Smooth muscle cell of the brain vasculature (primary cell): Measurements from ENCODE around the gene ACO2.

ENCODE experiments used
- DNase-seq: peaks from one replicate; pipeline ENCODE4 v3.0.0-alpha.2; 2012; ENCODE audit warnings: low read depth, low spot score

The ACO2 gene

DNA sequence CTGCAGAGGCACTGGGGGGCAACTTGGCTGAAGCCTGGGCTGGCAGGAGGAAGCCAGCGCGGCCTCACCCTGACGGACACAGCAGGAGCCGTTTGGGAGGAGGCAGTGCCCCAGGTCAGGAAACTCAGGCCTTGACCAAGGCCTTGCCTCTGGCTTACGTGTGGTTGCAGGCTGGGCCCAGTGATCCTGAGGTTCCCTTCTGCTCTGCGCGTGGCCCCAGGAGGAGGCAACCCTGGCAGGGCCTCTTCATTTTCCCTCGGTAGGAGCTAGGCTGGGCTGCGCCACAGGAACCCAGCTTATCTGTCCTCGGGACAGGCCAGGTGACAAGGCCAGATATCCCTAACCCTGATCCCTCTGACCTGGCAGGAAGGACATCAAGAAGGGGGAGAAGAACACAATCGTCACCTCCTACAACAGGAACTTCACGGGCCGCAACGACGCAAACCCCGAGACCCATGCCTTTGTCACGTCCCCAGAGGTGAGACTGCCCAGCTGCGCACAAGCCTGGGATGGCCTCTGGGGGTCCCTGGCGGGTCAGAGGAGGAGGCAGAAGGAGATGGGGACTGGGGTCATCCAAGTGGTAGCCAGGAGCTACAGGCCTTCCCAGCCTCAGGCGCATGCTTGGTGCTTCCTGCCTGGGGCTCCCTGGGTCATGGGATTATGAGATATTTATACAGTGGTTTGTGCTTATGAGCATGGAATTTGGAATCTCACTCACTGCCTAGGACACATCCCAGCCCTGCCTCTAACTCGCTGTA lies 54.7 kb downstream of the ACO2 start:
- no peak for DNase-seq

GRCh38 chr22:41524251-41524661 lies 55.3 kb downstream of the ACO2 start:
- DNase-seq: no peak

DNA sequence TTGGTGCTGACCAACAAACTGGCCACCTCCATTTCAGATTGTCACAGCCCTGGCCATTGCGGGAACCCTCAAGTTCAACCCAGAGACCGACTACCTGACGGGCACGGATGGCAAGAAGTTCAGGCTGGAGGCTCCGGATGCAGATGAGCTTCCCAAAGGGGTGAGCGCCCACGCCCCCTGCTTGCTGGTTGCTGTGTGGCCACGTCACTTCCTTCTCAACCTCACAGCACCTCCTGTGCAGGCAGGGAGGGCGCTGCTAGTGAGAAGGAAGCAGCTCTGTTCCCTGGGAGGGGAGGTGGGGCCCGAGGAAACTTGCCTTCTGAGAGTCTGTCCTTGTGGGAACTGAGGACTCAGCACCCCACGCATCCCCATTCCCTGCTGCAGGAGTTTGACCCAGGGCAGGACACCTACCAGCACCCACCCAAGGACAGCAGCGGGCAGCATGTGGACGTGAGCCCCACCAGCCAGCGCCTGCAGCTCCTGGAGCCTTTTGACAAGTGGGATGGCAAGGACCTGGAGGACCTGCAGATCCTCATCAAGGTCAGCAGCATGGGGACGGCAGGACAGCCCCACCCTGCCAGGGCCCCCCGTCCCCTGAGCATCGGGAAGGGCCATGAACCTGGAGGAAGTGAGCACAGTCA lies 56.0 kb downstream of the ACO2 start:
- DNase-seq: no peak

DNA sequence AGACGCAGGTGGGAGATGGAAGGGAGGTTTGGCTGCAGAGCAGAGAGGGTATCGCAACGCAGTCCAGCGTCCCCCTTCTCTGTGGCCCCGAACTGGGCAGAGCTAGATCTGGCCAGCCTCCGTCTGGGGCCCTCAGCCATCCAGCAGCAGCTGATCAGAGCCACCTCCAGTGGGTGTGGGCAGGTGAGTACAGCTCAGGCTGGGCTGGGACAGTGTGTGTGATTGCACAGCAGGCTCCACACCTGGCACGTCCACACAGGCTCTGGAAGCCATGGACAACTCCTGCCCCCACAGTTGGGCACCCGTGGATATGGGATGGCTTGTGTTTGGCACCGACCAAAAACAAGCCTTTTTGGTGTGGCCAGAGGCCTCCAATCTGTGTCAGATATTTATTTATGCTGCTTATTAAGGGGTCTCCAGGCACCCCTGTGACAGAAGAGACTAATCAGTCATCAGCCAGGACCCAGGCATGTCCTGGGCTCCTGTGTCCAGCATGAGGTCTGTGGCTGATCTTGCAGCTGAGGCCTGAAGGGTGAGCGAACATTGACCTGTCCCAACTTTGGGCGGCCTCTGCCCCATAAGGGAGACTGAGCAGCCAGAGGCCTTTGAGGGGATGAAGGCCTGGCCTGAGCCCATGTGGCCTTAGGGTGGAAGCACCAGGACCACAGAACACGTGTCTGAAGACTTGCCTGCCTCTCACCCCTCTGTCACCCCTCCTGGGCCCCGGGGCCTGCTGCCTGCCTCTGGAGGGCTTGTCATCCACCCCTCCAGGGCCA lies 56.7 kb downstream of the ACO2 start:
- no peak for DNase-seq

GRCh38 chr22:41526226-41526829 lies 57.4 kb downstream of the ACO2 start:
- no peak for DNase-seq

DNA sequence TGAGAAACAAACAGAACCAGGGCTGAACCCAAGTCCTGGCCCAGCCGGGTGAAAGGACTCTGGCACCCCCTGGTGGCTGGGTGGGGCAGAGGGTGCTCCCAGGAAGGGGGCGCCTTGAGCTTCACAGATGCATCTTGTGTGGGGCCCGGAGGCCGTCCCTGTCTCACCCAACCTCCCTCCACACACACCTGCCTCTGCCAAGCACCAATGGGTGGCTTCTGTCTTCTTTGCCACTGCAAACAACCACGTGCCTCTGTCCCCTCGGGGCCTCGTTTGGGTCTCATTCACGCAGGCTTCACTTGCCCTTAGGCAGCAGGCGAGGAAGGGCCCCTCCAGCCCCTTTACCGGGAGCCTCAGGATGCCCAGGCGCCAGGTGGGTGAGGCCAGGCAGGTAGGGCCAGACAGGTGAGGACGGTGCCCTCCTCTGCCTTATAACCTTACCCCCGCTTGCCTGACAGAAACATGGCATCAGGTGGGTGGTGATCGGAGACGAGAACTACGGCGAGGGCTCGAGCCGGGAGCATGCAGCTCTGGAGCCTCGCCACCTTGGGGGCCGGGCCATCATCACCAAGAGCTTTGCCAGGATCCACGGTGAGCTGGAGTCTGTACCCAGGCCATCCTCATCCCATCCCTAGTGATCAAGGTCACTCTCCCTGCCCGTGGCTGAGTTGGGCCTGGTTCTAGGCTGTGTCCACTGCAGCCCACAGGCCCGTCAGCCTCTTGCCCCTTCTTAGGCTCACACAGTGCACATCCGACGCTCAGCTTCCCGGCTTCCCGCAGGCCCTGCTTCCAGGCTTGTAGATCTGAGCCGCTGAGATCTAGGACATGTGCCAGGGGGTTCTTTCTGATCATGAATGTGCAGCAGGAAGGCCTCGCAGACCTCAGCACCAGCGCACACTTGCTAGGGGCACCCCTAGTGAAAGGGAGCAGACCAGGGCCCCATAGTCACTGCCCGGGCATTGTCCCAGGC lies 58.2 kb downstream of the ACO2 start:
- DNase-seq: no peak

- DNase-seq: no peak
These were observed 59.3 kb downstream of the ACO2 start for GRCh38 chr22:41528132-41528766.

- no peak for DNase-seq
These were observed 60.1 kb downstream of the ACO2 start for GRCh38 chr22:41528938-41529561.

GRCh38 chr22:41530890-41531714 lies 62.2 kb downstream of the ACO2 start:
- DNase-seq: no peak

GRCh38 chr22:41531715-41532477 lies 63.0 kb downstream of the ACO2 start:
- no peak for DNase-seq

DNA sequence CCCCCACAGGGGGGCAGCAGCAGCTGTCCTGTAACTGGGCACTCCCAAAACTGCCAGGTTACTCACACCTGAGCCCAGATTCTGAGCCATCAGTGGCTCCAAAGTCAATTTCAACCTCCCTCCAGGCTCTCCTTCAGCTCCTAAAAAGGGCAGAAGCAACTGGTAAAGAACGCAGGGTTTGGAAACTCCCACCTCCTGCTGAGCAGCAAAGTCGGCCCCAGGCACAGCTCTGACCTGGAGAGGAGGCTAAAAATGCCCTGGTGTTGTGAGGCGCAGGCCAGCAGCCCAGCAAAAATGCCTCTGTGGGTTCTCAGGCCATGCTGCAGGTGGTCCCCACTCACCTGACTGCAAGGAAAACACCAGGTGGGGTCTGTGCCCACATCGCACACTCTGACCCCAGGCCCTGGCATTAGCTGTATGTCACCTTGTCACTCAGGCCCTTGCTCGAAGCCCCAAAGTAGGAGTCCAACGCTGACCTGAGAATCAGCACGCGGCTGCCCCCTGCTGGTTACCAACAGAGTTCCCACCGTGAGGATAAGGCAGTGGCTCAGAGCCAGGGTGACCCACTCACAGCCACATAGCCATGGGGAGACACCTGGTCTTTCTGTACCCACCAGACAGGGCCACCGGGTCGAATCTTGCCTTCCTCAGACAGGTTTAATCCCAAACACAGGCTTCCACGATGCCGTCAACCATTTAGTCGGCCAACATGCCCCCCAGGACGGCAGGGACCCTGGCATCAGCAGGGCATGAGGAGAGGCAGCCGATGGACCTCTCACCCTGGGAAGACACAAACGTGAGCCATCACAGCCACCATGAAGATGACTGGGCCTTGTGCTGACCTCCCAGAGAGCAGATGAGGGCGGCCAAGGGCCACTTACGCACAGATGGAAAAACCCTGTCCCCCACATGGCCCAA lies 64.2 kb downstream of the ACO2 start:
- no peak for DNase-seq

DNA sequence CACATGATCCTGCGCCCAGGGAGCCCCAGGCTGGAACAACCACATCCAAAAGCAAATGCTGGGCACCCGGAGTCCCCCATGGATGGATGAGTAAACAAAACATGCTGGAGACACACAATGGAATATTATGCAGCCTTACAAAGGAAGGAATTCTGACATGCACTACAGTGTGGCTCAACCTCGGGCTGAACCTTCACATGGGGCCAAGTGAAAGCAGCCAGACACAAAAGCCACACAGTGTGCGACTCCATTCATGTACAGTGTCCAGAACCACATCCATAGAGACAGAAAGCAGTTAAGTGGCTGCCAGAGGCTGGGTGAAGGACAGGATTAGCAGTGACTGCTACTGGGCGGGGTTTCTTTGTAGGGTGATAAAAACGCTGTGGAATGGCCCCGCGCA lies 65.3 kb downstream of the ACO2 start:
- DNase-seq: no peak

DNA sequence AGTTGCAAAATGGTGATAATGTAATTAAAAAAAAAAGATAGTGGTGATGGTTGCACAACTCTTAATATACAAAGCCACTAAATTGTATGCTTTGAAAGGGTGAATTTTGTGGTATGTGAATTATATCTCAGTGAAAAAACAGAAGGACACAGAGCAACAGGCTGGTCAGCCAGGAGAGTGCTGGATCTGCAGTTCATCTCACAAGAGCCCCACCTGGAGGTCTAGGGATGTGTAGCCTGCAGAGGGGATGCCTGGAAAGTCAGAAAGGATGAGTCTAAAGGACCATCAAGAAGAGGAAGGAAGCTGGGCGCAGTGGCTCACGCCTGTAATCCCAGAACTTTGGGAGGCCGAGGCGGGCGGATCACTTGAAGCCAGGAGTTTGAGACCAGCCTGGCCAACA lies 66.3 kb downstream of the ACO2 start:
- DNase-seq: no peak

DNA sequence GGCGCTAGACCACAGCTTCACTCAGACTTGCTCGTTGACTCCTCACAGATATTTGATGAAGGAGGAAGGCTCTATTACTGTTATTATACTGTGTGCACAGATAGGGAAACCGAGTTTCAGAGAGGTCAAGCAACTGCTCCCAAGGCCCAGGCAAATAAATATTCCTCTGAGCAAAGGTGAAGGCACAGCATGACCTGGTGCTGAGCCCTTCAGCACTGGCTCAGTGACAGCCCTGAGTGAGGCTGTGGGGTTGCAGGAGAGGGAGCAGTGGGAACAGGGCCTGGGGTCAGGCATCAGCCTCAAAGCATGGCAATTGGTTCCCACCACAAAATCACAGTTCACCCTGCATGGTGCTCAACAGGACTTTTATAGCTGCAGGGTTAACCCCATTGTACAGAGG lies 68.3 kb downstream of the ACO2 start:
- DNase-seq: no peak

DNA sequence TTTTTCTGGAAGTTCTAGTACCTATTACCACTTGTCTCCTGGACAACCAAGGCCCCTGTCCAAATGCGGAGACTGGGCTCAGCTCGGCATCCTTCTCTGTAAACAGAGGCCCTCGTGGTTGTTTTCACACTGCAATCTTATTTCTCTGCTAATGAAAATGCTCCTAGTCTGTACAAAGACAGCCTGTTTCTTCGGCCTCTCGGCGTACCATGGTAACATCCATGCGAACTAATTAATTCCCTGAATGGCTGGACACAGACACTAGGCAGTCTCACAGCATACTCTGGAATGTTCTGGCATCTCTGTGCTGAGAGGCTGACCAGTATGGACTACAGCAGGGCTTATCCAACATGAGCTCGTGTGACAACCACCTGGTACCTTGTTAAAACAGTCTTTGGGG lies 69.7 kb downstream of the ACO2 start:
- DNase-seq: no peak

DNA sequence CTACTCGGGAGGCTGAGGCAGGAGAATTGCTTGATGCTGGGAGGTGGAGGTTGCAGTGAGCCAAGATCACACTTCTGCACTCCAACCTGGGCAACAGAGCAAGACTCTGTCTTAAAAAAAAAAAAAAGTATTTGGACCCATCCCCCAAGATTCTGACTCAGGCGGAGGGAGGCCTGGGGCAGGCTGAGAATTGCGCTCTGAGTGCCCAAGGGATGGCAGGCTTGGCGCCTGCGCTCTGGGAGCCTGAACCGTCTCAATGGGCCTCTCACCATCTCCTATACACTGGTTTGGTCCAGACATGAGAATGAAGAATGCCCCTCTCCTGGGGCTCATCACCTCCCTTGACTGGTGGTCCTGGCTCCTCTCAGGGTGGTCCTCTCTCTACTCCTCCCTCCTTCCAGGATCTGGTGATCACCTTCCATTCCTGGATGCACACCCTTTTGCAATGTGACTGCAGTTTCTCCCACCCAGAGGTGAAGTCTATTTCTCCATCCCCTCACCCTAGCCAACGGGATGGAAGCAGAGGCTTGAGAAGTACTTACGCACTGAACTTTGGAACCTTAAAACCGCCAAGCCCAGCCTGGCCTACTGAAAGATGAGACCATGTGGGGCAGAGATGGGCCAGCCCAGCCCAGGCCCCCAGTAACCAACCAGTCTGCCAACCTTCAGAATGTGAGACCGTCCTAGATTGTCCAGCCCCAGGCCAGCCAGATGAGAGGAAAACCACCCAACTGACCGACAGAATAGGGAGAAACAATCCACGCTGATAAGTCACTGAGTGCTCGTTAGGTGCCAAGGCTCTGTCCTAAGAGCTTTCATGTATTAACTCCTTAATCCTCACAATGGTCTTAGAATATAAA lies 70.5 kb downstream of the ACO2 start:
- no peak for DNase-seq

DNA sequence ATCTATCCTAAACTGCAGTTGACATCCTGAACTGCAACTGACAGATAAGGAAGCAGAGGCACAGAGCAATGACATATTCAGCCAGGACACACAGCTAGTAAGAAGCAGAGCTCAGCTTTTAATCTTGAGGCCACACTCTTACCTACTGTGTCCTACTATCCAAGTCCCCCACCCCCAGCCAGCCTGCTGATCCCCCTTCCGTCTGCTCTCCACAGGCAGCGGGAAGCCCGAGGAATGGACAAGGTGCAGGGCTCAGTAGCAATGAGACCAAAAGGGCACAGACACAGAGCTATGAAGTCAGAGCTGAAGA lies 71.0 kb downstream of the ACO2 start:
- no peak for DNase-seq
